Right lobe of liver (tissue), 4 donors: ENCODE results near the gene RNU1-4.
"Not testable (repeated sequence)": the region's sequence is repeated elsewhere in the genome, so short reads cannot be mapped to it uniquely, and the experiment has no call there.

Source experiments
- POLR2A ChIP-seq: fragments of 450-650 bp; IDR thresholded peaks from one replicate; pipeline ENCODE4 v1.6.1; 2017; ENCODE audit warnings: antibody characterized with exemption, mild to moderate bottlenecking
- TF ChIP-seq, protein P1 (sequence below), 4 donors: fragments of 200-600 bp in 3 of 4; fragments of 450-650 bp in 1 of 4; IDR thresholded peaks; one replicate each; pipeline versions ENCODE4 v1.5.1 to v1.8.0; 2016 to 2022; ENCODE audit warnings: antibody characterized with exemption in 4 of 4, mild to moderate bottlenecking in 2 of 4
- donor health status: DM: no; HTN: no; CAD: no.
- donor health status: DM: no; HTN: no; CAD: no.
- donor health status: DM: no; HTN: yes; CAD: no.

DNA sequence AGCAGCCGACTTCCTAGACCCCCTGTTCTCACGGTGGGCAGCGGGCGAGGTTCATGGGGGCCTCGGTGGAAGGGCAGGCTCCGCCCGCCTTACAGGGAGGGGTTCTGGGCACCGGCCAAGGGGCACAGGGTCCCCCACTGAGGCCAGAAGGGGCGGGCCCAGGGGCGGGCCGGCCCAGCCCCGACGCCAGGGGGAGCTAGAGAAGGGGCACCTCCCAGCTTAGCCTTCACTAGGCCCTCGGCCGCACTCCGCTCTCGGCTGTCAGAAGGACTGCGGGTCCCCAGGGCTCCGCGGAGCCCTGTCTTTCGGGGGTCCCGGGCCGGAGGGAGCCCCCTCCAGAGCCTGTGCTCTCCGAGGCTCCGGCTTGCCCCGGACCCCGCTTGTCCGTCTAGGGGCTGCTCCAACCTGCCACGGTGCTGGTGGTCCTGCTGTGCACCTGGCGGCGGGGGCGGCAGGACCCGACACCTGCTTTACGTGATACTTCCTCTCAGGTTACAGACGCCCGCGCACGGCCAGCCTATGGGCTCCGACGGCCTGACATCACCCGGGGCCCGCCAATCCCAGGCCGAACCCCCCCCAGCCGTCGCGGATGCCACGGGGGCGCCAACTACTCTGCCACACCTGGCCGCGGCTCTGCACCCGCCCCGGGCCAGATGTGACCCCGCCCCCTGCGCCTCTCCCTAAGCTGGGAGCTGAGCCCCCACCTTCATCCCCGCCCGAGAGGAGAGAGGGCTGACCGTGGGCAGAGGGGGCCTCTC lies 40.0 kb upstream of the RNU1-4 start:
- TF ChIP-seq, protein P1, sequence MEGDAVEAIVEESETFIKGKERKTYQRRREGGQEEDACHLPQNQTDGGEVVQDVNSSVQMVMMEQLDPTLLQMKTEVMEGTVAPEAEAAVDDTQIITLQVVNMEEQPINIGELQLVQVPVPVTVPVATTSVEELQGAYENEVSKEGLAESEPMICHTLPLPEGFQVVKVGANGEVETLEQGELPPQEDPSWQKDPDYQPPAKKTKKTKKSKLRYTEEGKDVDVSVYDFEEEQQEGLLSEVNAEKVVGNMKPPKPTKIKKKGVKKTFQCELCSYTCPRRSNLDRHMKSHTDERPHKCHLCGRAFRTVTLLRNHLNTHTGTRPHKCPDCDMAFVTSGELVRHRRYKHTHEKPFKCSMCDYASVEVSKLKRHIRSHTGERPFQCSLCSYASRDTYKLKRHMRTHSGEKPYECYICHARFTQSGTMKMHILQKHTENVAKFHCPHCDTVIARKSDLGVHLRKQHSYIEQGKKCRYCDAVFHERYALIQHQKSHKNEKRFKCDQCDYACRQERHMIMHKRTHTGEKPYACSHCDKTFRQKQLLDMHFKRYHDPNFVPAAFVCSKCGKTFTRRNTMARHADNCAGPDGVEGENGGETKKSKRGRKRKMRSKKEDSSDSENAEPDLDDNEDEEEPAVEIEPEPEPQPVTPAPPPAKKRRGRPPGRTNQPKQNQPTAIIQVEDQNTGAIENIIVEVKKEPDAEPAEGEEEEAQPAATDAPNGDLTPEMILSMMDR (IDR thresholded peaks at IDR 0.05), result not testable (repeated sequence)
- TF ChIP-seq POLR2A, result not testable (repeated sequence)
